GM19395 (cell line): ENCODE results near the gene PPP1R2C.

ENCODE experiments used
- ATAC-seq: cut with Tn5 transposase; IDR thresholded peaks from one replicate; pipeline ENCODE4 v1.9.1; 2021; ENCODE audit warnings: mild to moderate bottlenecking, moderate library complexity; ENCODE audit not compliant: unreplicated experiment

Gene PPP1R2C

GRCh38 chrX:42751573-42751972 lies 26.4 kb downstream of the PPP1R2C start:
- ATAC-seq = no peak

GRCh38 chrX:42748067-42748850 lies 29.7 kb downstream of the PPP1R2C start:
- ATAC-seq = no peak

GRCh38 chrX:42746606-42747005 lies 31.4 kb downstream of the PPP1R2C start:
- ATAC-seq = no peak

GRCh38 chrX:42740456-42740855 lies 37.5 kb downstream of the PPP1R2C start:
- no peak for ATAC-seq

- ATAC-seq = no peak
These were observed 38.2 kb downstream of the PPP1R2C start for GRCh38 chrX:42739741-42740140.

GRCh38 chrX:42739258-42739657 lies 38.7 kb downstream of the PPP1R2C start:
- no peak for ATAC-seq

- no peak for ATAC-seq
These were observed 39.4 kb downstream of the PPP1R2C start for GRCh38 chrX:42738552-42738951.

- ATAC-seq = no peak
These were observed 42.7 kb downstream of the PPP1R2C start for GRCh38 chrX:42735250-42735649.

GRCh38 chrX:42732506-42732905 lies 45.5 kb downstream of the PPP1R2C start:
- ATAC-seq = no peak
